ENCODE results near the gene LRGUK.
"Not testable (repeated sequence)": the region's sequence is repeated elsewhere in the genome, so short reads cannot be mapped to it uniquely, and the experiment has no call there.

The LRGUK gene

GRCh38 chr7:134187893-134188292 lies 60.8 kb downstream of the LRGUK start:
- no peak for DNase-seq

DNA sequence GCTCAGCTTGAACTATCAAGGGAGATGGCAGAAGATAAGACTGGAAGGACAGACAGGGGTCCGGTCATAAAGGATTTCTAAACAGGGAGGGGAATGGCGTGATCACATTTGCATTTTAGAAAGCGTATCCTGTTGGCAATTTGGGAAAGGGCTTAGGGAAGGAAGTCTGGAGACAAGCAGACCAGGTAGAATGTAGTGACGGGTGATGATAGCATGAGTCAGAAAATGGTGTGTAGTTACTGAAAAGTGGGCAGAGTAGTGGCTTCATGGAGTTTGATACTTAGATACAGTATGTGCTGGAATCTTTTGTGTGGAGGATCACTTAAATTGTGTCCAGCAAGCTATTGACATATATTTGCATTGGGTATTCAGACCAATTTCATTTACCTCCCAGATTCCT lies 61.2 kb downstream of the LRGUK start:
- no peak for DNase-seq

DNA sequence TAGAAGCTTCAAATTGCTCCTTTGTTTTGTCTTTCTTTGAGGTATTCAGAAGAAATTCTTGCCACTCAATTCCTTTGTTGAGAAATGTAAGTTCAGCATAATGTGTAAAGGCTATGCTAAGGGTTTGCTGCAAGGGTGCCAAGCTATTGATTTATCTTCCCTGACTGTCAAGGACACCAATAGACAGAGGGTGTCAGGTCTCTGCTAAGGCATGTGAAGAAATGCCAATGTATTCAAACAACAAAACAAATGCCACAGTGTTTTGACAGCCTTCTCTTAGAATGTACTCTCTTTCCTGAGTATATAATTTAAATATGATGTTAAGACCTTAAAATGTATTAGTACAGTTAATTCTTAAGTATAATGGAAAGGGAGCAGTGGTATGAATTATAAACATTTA lies 62.4 kb downstream of the LRGUK start:
- no peak for DNase-seq

DNA sequence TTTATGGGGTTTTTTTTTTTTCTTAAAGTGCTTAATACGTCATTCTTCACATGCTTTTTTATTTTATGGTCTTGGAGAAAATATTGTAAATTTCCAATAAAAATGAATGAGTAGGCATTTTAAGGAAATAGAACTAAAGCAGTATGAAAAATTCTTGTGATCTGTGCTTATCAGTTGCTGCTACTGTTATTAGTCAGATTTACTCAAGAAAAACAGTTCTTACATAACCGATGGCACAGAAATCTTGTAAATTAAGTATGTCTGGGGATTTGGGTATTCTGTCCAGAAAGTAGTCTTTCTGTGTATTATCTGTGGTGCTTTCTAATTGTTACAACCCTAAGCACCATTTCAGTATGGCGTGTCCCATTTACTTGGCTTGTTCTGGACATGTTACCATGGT lies 64.7 kb downstream of the LRGUK start:
- no peak for DNase-seq

GRCh38 chr7:134193240-134193639 lies 66.1 kb downstream of the LRGUK start:
- no peak for DNase-seq

GRCh38 chr7:134195252-134195651 lies 68.1 kb downstream of the LRGUK start:
- DNase-seq: no peak

DNA sequence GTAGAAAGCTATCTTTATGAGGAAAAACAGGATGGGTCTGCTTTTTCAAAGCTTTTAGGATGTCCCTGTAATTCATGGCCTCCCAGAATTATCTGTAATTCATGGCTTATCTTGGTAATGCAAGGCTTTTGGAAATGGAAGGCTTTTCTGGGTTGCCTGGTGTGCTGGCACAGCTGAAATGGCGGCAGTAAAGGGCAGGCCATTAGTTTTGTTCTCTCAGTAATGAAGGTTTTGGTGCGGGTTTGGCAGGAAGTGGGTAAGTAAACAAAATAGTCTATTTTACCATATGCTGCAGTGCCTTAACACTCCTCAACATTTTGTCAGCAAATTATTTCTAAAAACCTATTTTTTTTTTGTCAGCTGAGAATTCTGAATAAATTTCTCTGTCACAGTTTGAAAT lies 69.3 kb downstream of the LRGUK start:
- no peak for DNase-seq

DNA sequence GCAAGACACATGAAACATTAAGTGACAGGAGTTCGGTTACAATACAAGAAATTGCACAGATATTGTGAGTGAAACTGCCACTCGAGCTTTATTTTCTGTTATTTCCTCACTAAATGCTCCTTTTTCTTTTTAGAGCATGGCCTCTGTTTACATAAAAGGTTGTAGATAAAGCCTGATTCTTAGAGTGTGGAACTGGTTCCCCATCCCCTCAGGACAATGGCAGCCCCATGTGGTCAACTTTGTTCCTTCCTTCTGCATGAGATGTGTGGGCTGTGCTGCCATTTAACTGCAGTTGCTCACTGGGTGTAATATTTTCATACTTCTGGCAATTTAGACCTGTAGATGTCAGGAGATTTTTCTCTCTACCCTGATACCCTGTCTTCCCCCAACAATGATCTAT lies 70.2 kb downstream of the LRGUK start:
- DNase-seq: no peak

DNA sequence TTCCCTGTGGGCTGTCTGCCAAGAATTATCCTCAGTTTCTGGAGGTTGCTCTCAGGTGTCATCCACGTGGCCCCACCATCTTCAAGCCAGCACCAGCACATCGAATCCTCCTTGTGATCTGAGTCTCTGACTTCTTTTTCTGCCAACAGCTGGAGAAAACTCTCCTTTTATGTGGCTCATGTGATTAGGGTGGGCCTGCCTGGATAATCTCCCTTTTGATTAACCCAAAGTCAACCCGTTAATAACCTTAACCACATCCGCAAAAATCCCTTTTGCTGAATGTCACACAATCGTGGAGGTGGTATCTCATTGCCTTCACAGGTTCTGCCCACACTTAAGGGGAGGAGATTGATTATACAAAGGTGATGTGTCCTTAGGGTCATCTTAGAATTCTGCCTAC lies 73.8 kb downstream of the LRGUK start:
- DNase-seq: no peak

DNA sequence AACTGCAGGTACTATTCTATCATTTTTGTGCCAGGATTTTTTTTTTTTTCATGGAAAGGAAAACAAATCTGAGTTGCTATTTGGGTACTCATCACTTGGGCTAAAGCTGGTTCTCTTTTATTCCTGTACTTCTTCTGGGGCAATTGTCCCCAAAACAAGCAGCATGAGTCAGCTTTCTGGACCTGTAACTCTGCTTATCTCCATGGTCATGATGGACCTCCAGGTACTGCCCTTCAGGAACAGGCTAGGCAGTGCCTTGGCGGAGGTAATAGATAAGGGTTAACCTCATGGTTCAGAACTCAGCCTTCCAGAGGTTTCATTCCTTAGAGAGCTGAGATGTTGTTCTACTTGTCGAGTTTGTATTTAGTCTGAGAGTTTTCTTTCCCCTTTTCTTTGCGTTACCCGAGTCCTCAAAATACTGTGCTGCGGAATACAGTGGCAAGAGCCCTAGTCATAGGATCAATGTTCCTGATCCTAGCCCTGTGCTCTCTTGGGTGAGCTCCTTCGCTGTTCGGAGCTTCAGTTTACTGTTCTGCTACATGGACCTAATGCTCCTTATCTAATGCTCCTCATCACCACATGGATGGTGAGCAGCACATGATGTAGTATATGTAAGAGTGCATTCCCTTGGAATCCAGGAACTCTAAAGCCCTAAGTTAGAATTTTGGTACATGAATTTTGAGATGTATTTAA lies 74.6 kb downstream of the LRGUK start:
- no peak for DNase-seq

GRCh38 chr7:134203186-134203889 lies 76.2 kb downstream of the LRGUK start:
- DNase-seq: no peak

GRCh38 chr7:134209322-134210015 lies 82.3 kb downstream of the LRGUK start:
- DNase-seq: no peak

GRCh38 chr7:134210227-134210626 lies 83.1 kb downstream of the LRGUK start:
- DNase-seq: no peak

DNA sequence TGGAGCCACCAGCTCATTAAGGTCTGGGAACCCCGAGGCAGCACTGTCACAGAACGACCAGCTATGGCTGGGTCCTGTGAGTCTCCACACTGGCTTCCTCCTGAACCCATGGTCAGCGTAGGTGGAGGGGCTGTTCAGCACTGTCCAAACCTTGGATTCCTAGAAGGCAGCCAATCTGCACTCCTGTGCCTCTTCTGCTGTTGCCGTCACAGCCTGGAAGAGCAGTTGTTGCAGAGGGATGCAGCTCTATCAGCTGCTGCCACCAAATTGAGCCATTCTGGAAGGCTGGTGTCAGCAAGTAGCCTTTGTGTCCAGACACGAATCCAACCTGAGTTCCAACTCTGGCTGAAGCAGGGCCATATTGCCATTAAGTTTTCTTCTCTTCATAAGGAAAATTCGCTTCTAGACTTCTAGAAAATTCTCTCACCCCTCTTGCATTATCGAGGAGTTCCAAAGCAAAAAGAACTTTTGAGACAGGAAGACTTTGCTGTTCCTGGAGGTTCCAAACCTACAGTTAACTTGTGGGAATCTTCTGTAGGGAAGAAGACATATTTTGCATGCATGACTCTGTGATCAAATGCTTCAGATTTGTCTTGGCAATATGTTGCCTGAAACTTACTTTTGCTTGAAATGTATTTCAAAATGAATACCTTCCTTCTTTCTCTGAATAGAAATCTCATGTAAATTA lies 84.0 kb downstream of the LRGUK start:
- no peak for DNase-seq

DNA sequence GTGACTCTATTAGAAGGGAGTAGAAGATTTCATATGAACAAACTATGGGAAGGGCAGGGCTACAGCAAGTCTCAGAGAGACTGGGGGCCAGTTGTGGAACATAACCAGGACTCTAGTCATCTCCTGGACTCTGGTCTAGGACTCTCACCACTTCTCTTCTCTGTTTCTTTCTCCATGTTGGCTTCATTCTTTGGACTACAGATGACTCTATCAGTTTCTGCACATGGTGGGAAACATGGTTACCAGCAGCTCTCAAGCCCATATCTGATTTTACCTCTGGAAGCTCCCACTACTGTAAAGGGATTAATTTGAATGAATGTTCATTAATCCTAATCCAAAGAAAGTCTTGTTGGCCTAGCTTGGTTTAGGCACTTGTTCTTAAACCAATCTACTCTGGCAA lies 84.7 kb downstream of the LRGUK start:
- DNase-seq: no peak

GRCh38 chr7:134212576-134213546 lies 85.7 kb downstream of the LRGUK start:
- DNase-seq: no peak

DNA sequence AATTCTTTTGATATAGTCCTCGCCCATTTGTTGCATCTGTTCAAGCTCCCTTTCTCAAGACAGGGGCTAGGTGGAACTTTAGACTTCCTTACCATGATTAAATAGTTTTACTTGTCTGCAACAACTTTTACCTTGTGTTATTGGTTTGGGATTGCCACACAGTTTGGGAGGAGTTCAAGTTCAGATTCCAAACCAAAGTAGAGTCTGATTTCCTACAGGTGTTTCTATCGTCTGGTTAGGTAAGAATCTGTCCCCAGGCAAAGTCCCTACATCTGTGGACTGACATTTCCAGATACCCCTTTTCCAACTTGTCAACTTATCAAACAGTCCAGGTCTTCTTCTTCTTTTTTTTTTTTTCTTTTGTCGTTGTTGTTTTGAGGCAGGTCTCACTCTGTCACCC lies 93.1 kb downstream of the LRGUK start:
- no peak for DNase-seq

DNA sequence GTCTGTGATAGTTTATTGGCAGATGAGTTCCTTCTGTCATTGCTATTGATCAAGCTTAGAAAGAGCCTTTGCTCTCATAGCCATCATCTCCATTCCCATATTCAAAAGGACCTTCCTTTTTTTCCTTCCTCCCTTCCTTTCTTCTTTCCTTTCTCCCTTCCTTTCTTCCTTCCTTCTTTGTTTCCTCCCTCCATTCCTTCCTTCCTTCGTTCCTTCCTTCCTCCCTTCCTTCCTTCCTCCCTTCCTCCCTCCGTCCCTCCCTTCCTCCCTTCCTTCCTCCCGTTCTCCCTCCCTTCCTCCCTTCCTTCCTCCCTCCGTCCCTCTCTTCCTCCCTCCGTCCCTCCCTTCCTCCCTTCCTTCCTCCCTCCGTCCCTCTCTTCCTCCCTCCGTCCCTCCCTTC lies 104.2 kb downstream of the LRGUK start:
- not testable (repeated sequence) for DNase-seq

DNA sequence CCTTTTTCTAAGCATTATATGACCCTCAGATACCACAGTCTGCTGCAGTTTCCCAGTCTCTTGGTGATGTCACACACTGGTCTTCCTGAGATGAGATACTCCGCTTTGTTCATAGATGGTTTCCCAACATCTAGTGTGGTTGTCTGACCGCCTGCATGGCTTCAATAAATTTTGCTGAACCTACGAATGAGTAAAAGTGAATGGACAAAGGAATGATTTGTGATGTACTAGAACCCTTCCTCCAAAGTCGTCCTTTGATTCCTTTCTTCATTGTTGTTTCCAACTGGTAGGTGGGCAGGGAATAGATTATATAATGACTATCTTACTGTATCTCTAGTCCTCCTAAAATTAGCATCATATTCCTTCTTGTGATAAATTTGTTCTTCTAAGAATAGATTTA lies 107.1 kb downstream of the LRGUK start:
- DNase-seq: no peak

- DNase-seq: no peak
Measured at GRCh38 chr7:134245253-134245652, 118.1 kb downstream of the LRGUK start.

DNA sequence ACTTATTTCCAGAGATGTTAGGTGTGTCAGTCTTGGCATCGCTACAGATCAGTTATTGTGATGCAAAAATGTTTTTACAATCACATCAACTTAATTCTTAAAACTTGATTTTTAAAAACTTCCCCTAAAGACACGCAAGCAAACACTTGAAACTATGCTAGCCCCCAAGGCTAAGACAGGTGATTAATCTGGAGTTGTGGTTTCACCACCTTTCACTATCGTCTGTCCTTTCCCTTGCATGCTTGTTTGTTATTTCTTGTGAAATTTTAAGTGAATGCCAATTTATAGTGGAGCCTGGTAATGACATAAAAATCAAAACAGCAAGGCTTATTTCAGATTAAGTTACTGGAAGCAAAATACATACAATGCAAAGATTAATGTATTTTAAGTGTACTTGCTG lies 119.2 kb downstream of the LRGUK start:
- no peak for DNase-seq

- DNase-seq: no peak
Measured at GRCh38 chr7:134246761-134247160, 119.6 kb downstream of the LRGUK start.
